SK-N-SH treated with all-trans-retinoic acid at 6 μM for 48 hours (cell line): ENCODE data around the gene USP13.

Experiments used
- ARNTL ChIP-seq: fragments of 450-650 bp; formaldehyde crosslinking; IDR thresholded peaks from 2 replicates; pipeline ENCODE4 v1.5.0; 2020; ENCODE audit warnings: low read depth, mild to moderate bottlenecking, moderate library complexity, borderline replicate concordance
- CREB5 ChIP-seq: fragments of 250-450 bp; sonication (Bioruptor Pico); IDR thresholded peaks from 2 replicates; pipeline ENCODE4 v1.5.1; 2020; ENCODE audit warnings: low read depth, mild to moderate bottlenecking, moderate library complexity
- CSDC2 ChIP-seq: fragments of 250-450 bp; sonication (Bioruptor Pico); IDR thresholded peaks from 2 replicates; pipeline ENCODE4 v1.5.0; 2020; ENCODE audit warnings: mild to moderate bottlenecking, moderate library complexity
- ESRRG ChIP-seq: fragments of 250-450 bp; sonication (Bioruptor Pico); IDR thresholded peaks from 2 replicates; pipeline ENCODE4 v1.6.1; 2021; ENCODE audit warnings: mild to moderate bottlenecking
- ISL1 ChIP-seq: fragments of 250-450 bp; sonication (Bioruptor Pico); IDR thresholded peaks from 2 replicates; pipeline ENCODE4 v2.1.2; 2022; ENCODE audit warnings: mild to moderate bottlenecking, moderate library complexity
- OSR1 ChIP-seq: fragments of 250-450 bp; sonication (Bioruptor Pico); IDR thresholded peaks from 2 replicates; pipeline ENCODE4 v1.8.0; 2022; ENCODE audit warnings: moderate library complexity, mild to moderate bottlenecking, inconsistent platforms
- PPARA ChIP-seq: fragments of 250-450 bp; sonication (Bioruptor Pico); IDR thresholded peaks from 2 replicates; pipeline ENCODE4 v1.5.0; 2020; ENCODE audit warnings: mild to moderate bottlenecking, borderline replicate concordance
- SNAI2 ChIP-seq: fragments of 250-450 bp; sonication (Bioruptor Pico); IDR thresholded peaks from 2 replicates; pipeline ENCODE4 v1.5.0; 2020; ENCODE audit warnings: mild to moderate bottlenecking, moderate library complexity
- TCF4 ChIP-seq: fragments of 250-450 bp; sonication (Bioruptor Pico); IDR thresholded peaks from 2 replicates; pipeline ENCODE4 v1.8.0; 2021; ENCODE audit warnings: mild to moderate bottlenecking, moderate library complexity, borderline replicate concordance
- ZFP3 ChIP-seq: fragments of 250-450 bp; sonication (Bioruptor Pico); IDR thresholded peaks from 2 replicates; pipeline ENCODE4 v1.5.0; 2020; ENCODE audit warnings: mild to moderate bottlenecking, moderate library complexity
- ZNF565 ChIP-seq: fragments of 450-650 bp; formaldehyde crosslinking; conservative IDR thresholded peaks from 2 replicates; pipeline ENCODE4 v1.5.0; 2020; ENCODE audit warnings: low read depth, mild to moderate bottlenecking, moderate library complexity
- TF ChIP-seq, protein P1 (sequence below): fragments of 250-450 bp; sonication (Bioruptor Pico); IDR thresholded peaks from 2 replicates; pipeline ENCODE4 v1.8.0; 2020; ENCODE audit warnings: mild to moderate bottlenecking, moderate library complexity, borderline replicate concordance
- TF ChIP-seq, protein P2 (sequence below): fragments of 250-450 bp; sonication (Bioruptor Pico); IDR thresholded peaks from 2 replicates; pipeline ENCODE4 v1.8.0; 2021; ENCODE audit warnings: low read depth, mild to moderate bottlenecking, moderate library complexity, borderline replicate concordance

DNA sequence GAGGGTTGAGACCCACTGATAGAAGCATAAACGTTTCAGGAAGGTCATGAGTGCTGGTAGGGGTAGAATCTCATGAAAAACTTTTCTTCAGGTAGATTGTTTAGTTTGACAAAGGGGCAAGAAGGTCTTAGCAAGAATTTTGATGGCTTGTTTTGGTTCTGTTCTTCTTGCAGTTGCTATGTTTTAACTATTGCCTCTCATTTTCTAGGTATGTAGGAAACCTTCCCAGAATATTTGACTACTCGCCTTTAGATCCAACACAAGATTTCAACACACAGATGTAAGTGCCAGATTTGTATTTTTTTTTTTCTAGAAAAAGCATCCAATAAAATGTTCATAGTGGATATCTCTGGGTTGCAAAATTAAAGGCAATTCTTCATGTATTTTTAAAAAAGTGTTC lies 77.1 kb downstream of the USP13 start:
- TF ChIP-seq ESRRG (CRISPR knock-in tag), result no peak
- no peak for TF ChIP-seq PPARA
- TF ChIP-seq CREB5 (CRISPR knock-in tag), result no peak
- TF ChIP-seq ZFP3 (CRISPR knock-in tag), result no peak
- TF ChIP-seq, protein P1, sequence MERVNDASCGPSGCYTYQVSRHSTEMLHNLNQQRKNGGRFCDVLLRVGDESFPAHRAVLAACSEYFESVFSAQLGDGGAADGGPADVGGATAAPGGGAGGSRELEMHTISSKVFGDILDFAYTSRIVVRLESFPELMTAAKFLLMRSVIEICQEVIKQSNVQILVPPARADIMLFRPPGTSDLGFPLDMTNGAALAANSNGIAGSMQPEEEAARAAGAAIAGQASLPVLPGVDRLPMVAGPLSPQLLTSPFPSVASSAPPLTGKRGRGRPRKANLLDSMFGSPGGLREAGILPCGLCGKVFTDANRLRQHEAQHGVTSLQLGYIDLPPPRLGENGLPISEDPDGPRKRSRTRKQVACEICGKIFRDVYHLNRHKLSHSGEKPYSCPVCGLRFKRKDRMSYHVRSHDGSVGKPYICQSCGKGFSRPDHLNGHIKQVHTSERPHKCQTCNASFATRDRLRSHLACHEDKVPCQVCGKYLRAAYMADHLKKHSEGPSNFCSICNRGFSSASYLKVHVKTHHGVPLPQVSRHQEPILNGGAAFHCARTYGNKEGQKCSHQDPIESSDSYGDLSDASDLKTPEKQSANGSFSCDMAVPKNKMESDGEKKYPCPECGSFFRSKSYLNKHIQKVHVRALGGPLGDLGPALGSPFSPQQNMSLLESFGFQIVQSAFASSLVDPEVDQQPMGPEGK (CRISPR knock-in tag), result no peak
- no peak for TF ChIP-seq ARNTL (CRISPR knock-in tag)
- no peak for TF ChIP-seq CSDC2 (CRISPR knock-in tag)
- no peak for TF ChIP-seq ISL1 (CRISPR knock-in tag)
- no peak for TF ChIP-seq ZNF565
- no peak for TF ChIP-seq OSR1 (CRISPR knock-in tag)
- no peak for TF ChIP-seq TCF4
- TF ChIP-seq, protein P2, sequence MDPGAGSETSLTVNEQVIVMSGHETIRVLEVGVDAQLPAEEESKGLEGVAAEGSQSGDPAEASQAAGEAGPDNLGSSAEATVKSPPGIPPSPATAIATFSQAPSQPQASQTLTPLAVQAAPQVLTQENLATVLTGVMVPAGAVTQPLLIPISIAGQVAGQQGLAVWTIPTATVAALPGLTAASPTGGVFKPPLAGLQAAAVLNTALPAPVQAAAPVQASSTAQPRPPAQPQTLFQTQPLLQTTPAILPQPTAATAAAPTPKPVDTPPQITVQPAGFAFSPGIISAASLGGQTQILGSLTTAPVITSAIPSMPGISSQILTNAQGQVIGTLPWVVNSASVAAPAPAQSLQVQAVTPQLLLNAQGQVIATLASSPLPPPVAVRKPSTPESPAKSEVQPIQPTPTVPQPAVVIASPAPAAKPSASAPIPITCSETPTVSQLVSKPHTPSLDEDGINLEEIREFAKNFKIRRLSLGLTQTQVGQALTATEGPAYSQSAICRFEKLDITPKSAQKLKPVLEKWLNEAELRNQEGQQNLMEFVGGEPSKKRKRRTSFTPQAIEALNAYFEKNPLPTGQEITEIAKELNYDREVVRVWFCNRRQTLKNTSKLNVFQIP, result no peak
- no peak for TF ChIP-seq SNAI2 (CRISPR knock-in tag)
